Activated gamma-delta T cell treated with anti-CD3 and anti-CD28 coated beads, Interleukin-2, amount 50 U/mL, for 16 hours (primary cell): ENCODE data around the gene MRPL30.
"Not testable (repeated sequence)": the region's sequence is repeated elsewhere in the genome, so short reads cannot be mapped to it uniquely, and the experiment has no call there.

Experiments
- DNase-seq: peaks from one replicate; pipeline ENCODE4 v3.0.0-alpha.2; 2020; ENCODE audit warnings: low read depth

MRPL30 gene

DNA sequence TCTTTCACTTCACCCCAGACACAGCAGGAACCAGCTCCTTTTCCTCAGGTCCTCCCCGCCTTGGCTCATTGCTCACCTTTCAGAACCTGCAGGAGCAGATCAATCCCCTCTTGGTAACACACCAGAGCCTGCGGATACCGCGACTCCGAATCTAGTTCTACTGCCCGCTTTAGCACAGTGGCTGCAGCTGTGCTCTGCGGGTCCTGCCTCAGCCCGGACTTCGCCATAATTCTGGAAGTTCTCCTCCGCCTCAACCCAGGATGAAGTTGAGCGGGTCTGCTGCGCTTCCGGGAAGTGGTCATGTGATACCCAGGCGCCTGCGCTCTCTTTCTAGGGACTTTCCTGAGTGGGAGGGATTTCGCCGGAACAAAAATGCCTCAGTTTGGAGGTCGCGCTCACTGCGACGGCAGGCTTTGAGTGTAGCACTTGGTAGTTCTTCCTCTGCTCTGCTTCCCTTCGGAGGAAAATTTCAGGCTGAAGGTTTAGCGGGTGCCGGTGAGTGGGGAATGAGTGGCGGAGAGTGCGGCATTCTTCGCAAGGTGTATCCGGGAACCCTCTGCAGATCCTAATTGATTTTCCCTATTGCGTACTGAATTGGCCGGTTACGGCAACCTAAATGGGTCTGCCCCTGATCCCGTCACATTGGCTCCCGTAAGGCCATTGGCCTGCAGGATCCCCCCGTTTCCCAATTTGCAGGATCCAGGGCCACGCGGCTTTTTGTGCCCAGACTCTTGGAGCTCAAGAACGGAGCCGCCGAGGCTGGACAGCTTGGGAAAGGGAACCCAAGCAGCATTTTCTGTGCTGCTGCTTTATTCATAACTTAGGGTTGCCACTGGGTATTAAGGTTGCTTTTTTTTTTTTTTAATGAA is at the start of gene MRPL30, which contains the start of gene MITD1:
Gene MRPL30 (plus strand): TSS at position 430 of the 869 bp plus-strand sequence. CDS start 5,020 bp downstream, outside the sequence.
Gene MITD1 (minus strand): TSS at position 304 of the 869 bp plus-strand sequence. CDS start 77 bp downstream, at position 227.
- DNase-seq = peak; percentile 82

DNA sequence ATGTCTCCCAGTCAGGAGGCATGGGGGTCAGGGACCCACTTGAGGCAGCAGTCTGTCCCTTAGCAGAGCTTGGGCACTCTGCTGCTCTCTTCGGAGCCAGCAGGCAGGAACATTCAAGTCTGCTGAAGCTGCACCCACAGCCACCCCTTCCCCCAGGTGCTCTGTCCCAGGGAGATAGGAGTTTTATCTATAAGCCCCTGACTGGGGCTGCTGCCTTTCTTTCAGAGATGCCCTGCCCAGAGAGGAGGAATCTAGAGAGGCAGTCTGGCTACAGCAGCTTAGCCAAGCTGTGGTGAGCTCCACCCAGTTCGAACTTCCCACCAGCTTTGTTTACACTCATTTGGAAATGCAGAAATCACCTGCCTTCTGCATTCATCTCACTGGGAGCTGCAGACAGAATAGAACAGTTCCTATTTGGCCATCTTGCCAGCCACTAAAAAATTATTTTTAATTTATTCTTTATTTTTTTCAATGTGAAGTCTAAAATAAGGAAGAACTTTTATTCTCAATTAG is 45.9 kb upstream of the MRPL30 start:
- DNase-seq = not testable (repeated sequence)

DNA sequence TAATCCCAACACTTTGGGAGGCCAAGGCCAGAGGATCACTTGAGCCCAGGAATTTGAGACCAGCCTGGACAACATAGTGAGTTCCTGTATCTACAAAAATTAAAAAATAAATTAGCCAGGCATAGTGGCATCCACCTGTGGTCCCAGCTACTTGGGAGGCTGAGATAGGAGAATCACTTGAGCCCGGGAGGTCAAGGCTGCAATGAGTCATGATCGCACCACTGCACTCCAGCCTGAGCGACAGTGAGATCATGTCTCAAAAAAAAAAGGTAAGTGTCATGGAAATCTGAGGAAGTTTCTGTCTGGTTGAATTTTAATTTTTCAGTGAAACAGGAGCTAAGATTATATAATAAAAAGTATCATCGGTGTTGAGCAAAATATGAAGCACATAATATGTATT is 42.0 kb upstream of the MRPL30 start:
- DNase-seq = no peak

DNA sequence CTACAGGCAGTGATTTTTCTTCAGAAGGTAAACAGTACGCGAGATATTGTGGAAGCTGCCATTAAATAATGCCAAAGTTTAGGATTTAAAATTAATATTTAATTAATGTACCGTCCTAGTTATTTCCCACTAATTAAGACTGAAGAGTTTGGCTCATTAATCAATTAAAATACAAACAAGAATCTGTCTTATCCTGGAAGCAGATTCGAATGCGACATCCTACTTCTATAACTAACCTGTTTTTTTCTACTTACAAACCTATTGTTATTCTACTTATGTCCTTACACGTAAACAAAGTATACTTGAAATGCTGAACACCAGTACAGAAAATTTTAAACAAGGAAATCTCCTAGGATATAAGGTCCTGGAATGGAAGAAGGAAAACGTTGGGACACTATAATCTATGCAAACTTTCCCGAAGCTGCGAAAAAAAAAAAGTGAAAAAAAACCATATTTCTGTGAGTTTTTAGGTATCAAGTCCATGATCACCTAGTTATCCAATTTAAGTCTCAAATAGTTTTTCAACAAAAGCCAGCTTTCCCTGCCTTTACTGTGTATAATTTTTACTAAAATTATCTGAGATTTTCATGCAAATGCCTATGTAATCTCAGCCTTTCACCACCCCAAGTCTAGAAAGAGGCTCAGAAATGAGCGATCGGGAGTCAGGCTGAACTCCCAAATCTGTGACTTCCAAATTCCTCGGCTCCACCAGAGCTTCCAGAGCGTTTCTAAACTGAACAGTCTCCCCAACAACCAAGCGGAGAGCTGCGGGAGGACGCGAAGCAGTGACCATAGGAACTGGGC is 40.7 kb upstream of the MRPL30 start:
- no peak for DNase-seq

DNA sequence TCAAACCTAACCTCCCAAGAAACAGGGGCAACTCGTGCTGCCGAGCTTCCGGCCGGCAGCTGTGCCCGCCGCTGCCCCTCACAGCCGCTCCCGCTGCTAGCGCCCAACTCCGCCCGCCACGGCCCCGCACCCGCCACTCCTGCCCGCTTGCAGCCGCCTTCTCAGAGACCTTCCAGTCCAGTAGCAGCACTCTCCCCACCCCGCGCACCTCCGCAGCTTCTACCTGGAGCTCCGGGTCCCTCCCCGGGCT is 40.2 kb upstream of the MRPL30 start:
- no peak for DNase-seq

DNA sequence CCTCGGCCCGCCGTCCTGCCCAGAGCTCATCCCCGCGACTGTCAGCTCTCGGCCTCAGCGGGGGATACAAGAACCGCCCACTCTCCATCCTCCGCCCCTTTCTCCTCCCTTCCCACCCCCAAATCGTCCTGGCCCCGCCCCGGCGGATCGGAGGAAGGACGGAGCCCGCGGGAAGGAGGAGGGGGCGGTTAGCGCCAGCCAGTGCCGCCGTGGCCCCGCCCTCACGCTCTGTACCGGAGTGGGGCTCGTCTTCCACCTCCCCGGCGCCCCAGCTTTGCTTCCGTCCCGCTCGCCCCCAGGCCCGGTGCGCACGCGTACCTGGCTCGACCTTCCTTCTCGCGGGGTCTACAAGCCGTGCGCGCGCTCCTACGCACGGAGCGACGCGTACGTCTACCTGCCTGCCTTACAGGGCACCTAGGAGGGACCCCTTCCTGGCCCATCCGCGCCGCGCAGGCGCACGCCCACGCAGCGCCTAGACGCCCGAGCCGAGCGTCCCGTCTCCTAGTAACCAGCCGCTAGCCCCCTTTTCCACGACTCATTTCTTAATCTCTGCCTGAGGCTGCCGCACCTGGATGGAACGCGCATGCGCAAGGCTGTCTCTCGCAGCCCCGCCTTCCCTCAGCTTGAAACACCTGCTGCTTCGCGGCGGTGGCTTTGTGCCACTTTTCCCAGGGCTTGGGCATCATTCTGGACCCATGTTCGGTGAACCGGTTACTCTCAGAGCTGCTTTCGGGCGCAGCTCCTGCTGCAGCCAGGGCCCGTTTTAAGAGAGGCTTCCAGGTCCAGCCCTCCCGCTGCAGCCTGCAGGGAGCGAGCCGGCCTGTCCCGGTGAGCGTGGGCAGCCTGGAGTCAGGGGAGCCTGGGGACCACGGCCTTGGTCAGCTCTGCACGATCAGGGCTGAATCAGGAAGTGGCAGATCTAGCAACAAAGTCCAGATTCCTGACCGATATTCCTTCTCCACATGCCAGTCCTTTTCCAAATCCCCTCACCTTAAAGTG is 39.6 kb upstream of the MRPL30 start, which contains the start of gene C2orf15:
Gene C2orf15 (plus strand): TSS at position 598 of the 999 bp plus-strand sequence. CDS start 8,852 bp downstream, outside the sequence.
- peak; percentile 94 for DNase-seq

DNA sequence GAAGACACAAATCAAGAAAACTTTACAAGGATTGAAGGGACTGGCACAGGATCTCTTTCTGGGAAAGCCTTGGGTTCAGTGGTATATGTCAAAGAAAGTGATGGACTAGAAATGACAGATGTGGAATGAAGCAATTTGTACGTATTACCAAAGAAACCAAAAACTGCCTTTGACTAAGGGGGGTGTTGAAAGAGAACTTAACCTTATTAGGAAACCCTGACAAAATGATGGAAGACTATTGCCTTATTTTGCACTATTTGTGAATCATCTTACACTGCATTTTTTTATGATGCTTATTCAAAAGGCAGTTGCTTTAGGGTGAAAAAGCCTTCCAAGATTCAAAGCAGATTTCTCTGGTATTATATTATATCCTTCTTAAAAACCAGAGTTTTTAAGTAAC is 30.3 kb upstream of the MRPL30 start:
- no peak for DNase-seq

DNA sequence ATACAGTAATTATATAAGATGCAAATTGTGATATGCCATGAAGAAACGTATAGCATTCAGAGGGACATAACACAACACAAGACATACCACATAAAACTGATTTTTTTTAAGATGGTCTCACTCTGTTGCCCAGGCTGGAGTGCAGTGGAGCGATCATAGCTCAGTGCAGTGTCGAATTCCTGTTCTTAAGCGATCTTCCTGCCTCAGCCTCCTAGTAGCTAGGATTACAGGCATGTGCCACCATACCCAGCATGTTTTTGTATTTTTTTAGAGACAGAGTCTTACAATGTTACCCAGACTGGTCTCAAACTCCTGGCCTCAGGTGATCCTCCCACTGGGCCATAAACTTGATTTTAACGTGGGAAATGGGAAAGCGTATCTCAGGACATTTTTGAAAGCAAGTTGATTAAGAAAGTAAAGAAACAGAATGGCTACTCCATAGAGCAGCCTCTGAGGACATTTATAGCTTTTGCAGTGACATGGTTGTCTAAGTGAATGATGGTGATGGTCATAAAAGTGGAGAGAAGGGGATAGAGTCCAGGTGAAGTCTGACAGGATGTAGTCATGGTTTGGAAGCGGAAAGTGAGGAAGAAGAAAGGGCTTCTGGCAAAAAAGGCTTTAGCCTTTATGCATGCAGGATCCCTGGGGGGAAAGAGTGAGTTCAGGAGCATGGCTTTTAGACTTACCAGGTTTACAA is 28.6 kb upstream of the MRPL30 start:
- DNase-seq = no peak

DNA sequence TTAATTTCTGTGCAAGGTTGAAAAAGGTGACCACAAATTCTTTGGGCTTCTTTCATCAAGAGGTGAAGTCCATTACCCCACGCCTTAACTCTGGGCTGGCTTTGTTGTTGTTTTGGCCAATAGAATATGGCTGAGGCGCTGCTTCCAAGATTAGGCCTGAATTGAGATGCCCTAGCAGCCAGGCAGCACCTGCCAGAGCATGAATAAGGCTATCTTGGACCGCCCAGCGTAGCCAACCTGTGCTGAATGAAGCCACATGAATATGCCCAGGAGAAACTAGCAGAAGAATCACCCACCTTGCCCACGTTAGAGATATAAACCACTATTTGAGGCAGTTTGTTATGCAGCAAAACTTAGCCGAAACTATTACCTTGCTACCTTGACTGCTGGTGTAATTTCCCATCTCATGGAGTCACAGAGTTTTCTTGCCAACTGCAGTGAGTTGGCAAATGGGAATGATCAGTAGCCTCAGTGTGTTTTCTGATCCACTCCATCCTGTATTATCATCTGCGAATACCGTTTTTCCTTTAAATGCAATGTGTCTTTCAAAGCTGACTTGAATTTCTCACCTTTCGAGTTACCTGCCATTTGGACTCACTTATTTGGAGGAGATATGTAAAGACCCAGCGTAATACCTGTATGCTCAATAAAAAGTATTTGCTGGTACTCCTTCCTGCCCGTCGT is 26.9 kb upstream of the MRPL30 start:
- no peak for DNase-seq

DNA sequence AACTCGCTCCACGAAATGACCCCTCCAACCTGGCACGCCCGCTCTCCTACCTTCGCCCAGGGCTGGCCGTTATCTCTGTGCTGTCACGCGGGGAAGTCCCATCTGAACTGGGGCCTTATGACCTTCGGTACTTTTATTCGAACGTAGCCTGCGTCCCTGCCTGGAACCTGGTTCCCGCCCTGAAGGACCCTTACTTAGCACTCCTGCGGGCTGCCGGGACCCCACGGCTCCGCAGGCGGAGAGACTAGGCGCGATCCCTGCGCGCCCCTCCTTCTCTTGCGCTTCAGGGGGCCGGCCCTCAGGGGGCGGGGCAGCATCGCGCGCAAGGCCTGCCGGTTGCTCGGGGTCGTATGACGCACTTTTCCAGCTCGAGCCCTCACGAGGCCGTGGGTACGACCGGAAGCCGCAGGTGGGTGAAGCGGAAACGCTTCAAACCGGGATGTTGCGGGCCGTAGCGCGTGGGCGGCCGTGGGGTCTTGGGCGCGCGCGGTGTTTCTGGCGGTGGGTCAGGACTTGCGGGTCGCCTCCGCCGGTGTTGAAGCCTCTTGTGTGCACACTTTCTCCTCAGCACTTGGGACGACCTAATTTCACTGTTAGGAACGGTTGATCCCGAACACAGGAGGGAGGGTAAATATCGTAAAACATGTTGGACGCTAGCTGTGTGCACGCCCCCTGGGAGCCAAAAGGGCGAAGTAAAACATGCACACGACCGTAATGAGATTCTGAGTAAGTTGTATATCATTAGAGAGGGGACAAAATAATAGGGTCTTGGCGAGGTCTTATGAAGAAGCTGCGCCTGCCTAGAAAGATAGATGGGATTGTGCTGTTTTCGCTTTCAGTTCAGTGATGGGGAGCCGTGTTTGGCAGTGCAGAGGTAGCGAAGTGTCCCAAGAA is 26.1 kb upstream of the MRPL30 start, which contains the start of the genes LIPT1 and TSGA10:
Gene LIPT1 (plus strand): TSS at position 325 of the 894 bp plus-strand sequence. CDS start 6,991 bp downstream, outside the sequence.
Gene TSGA10 (minus strand): TSS at position 300 of the 894 bp plus-strand sequence. CDS start 45,503 bp downstream, outside the sequence.
- peak; percentile 87 for DNase-seq

DNA sequence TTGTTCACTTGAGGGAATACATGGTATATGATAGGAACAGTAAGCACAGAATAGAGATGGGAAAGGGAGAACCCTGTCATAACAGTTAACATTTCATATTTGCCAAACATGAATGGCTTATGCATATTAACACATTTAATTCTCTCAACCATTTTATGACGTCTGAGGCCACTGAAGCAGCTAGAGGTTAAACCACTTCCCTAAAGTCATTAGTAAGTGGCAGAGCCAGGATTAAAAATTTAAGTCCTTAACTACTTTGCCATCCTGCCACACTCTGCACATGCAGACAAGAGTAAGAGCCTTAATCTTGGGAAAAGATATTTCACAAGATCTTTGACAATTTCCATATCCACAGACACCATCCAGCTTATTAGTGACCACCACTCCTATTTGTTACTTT is 24.1 kb upstream of the MRPL30 start:
- DNase-seq = no peak

DNA sequence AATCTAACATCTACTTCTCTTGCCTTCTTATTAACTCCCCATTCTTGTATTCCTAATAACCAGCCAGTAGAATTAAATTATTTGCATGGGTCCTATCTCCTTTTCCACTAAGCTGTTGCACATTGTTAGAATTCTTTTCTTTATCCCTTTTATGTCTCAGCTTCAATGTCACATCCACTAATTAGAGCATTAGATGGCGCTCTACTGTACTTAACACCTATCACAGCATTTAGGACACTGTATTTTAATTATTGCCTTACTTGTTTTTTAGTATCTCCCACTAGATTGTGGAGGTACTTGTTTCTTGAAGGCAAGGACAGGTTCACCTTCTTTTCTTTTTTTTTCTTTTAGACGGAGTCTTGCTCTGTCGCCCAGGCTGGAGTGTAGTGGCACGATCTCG is 22.4 kb upstream of the MRPL30 start:
- DNase-seq = no peak

DNA sequence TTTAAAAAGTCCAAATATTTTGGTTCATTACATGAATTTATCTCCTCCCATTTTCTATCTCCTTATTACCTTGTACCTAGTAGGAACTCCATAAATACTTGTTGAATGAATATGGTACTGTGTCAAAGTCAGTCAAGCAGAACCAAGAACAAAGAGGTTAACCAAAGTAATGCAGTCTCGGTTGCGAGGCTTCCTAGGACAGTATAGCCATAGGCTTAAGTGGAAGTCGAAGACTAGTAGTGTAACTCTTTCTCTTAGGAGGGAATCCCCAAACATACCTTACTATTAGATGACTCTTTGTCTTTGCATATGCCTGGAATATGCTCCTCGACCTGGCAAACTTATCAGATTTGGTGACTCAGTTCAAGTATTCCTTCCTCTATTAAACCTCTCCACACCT is 21.4 kb upstream of the MRPL30 start:
- no peak for DNase-seq

DNA sequence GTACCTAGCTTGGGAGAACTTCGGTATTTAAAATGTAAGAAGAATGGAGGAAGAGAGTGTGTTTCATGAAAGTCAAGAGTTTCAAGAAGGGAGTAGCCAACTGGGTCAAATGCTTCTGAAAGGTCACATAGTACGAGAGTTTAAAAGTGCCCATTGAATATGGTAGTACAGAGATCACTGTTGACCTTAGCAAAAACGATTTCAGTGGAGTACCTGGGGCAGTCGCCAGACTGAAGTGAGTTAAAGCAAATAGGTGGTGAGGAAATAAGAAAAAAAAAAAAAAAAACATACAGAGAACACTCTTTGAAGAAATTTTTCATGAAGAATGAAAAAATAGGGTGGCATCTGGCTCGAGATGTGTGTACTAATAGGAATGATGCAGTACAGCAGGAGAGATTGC is 14.8 kb upstream of the MRPL30 start:
- DNase-seq = no peak

DNA sequence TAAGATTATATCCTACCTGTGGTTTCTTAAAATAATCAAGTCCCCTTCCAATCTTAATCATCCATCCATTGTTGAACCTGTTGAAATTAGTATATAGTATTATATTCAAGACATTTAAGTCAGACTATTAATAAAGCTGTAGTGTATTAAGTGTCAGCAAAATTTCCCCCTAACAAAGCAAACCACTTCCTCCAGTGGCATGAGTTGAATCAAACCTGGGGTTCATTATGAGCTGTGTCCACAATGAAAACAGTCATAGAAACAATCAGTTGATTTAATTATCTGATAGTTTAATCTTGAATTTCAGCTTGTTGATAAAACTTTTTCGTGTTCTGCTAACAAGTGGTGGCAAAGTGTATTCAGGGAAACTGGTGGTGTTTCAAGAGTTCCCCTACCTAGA is 11.4 kb upstream of the MRPL30 start:
- no peak for DNase-seq

DNA sequence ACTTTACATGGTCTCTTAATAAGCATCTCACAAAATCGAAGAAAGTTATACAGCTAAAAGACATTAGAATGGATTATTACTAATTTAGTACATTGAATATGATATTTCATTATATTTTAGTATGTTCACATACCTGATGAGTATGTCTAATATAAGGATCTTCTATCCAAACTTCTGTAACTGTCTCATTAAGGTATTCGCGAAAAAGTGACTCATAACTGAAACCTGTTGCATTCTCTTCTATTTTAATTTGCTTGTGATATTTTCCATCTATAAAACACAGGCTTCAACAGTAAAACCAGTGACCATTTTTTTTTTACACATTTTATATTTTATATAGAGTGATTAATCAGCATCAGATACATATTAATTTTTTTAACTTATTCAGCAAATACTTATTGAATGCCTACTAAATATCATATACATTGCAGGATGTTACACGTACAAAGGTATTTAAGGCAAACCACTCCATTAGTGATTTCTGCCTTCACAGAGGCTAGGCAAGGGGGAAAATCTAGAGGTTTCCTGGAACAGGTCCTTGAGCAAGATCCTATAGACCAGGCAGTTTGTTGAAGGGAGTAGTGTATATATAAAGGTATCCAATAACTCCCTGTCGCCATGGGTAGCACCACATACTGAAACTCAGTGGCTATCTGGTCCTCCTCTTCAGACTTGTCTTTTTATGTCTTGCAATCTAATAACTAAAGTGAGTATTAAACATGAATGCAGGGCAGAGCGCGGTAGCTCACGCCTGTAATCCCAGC is 9.4 kb upstream of the MRPL30 start:
- DNase-seq = no peak

DNA sequence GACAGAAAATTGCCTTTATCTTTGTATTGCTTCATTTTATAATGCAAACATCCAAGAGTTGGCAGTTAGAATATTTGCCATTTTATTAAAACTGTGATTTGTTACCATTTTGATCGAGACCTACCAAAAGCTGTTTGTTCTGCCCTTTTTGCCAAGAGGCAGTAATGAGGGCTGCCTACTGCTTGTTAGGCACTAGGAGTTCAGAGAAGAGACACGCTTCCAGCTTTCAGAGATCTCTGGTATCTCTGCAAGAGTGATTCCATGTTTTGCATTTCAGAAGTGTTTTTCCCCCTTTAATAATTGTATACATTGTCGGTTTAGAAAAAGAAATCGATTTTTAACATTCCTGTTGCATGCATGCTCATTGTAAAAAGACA is 628 bp downstream of the MRPL30 start:
- DNase-seq = no peak

DNA sequence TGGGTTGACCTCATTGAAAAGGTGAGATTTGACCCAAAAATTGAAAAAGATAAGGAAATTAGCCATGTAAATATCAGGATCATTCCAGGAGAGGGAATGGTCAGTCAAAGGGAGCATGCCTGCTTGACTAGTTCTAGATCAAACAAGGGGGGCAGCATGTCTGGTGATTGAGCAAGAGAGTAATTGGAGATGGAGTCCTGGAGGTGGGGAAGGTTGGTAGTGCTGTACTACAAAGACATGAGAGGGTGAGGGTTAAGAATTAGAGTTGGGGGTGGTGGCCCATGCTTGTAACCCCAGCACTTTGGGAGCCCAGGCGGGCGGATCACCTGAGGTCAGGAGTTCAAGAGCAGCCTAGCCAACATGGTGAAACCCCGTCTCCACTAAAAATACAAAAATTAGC is 2.0 kb downstream of the MRPL30 start:
- no peak for DNase-seq
